ENCODE data around the gene ZMIZ1.
"Not testable (repeated sequence)": the region's sequence is repeated elsewhere in the genome, so short reads cannot be mapped to it uniquely, and the experiment has no call there.

The ZMIZ1 gene

DNA sequence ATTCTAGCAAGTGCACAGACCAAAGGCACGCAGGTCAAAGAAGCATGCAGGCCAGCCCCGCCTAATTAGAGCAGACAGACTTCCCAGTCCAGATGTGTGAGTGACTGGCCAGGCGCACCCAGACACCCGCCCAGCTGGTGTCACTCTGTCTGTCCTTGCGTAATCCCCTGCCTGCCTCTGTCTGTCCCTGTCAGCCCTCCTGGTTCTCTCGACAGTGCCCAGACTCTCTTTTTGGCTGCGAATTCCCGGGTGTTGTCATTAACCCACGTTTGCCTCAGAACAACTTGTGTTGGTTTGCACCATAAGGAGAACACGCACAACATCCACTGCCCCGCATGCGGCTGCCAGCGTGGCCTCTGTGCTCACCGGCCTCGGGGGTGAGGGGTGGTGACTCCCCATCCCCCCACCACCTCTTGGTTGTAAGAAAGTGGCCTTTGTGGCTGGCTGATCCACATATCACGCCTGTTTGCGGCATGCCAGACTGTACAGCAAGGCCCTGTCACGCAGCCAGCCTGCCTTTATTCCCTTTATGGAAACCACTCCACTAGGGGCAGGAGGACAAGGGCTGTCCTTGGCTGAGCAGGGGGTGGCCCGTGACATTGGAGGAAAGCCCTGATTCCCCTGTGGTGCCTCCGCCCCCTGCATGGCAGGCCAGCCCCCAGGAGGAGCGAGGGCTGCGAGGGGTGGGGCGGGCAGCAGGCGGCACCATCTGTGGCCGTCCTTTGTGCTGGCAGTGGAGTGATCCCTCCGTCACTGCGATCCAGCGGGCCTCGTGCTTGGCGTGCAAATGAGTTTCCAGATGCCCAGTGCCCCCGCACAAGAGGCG is 205.7 kb downstream of the ZMIZ1 start:
- DNase-seq, result no peak

DNA sequence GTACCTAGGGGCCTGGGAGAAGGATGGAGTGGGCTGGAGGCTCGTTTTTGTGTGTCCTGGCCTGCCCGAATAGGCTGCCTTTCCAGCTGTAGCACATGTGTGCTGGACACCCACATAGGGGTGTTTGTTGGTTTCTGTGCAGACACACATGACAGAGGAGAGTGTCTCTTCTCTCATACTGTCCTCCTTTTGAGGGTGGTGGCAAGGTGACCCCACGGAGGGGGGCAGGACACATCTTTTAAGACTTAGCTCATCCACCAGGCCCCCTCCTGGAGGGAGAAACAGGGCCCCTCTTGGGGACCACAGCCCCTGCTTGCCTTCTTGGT is 206.3 kb downstream of the ZMIZ1 start:
- no peak for DNase-seq

DNA sequence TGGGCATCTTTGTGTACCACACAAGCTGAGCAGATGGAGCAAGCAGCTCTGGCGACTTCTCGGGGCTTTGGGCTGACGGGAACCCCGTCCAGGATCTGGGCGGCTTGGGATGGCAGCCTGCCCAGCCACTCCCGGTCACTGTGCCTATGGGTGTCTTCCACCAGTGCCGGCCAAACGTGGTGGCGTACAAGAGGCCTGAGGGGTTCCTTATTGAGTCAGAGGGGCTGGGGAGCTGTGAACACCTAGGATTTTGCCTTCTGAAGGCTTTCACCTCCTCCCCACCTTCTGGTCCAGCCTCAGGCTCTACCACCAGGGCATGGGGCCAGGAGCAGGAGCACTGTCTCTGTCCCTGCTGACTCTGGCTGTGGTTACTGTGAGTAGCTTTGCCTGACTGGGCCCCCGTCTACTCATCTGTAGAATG is 206.7 kb downstream of the ZMIZ1 start:
- no peak for DNase-seq

DNA sequence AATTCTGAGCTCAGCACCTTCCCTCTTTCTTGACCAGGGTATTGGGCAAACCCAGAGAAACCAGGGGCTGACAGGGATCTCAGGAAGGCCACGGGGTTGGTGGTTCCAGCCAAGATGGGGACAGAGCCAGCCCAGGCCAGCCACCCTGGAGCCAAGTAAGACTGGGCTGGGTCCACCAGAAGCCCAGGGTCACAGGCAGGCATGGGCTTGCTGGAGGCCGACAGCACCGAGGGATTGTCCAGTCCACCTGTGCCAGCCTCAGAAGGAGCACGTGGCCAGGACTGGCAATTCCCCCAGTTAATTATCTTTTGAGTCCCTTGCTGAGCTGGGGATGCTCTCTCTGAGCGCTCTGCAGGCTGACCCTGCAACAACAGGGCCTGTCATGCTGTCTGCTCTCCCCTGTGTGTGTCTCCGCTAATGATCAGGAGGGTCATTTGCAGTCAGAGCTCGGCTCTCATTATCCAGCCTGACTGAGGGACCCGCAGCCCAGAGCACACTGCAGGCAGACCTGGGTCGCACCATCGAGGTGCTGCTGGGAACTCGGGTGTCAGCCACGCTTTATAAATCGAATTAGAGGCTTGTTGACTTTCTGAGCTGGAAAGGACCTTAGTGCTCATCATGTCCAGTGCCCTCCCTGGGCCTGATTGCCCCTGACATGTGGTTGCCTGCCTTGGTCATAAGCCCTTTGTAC is 209.0 kb downstream of the ZMIZ1 start:
- no peak for DNase-seq

DNA sequence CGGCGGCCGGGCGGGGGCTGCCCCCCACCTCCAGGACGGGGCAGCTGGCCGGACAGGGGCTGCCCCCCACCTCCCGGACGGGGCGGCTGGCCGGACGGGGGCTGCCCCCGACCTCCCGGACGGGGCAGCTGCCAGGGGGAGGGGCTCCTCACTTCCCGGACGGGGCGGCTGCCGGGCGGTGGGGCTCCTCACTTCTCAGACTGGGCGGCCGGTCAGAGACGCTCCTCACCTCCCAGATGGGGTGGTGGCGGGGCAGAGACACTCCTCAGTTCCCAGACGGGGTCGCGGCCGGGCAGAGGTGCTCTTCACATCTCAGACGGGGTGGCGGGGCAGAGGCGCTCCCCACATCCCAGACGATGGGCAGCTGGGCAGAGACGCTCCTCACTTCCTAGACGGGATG is 210.3 kb downstream of the ZMIZ1 start:
- DNase-seq, result not testable (repeated sequence)

DNA sequence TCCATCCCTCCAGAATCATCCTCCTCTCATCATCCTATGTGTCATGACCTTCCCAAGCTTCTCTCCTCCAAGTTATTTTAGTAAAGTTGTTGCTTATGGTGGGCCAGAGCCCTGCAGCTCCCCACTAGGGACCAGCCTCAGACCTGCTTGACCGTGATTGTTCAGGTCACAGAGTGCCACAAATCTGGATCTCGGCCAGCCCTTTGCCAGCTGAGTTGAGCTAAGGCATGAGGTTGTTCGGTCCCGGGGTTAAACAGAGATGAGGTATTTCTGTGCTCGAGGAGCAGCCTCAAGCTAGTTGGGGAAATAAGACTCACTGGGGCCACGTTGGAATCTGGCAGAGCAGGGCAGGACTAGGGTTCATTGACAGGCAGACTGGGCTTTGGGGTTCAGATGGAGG is 212.2 kb downstream of the ZMIZ1 start:
- DNase-seq, result no peak

DNA sequence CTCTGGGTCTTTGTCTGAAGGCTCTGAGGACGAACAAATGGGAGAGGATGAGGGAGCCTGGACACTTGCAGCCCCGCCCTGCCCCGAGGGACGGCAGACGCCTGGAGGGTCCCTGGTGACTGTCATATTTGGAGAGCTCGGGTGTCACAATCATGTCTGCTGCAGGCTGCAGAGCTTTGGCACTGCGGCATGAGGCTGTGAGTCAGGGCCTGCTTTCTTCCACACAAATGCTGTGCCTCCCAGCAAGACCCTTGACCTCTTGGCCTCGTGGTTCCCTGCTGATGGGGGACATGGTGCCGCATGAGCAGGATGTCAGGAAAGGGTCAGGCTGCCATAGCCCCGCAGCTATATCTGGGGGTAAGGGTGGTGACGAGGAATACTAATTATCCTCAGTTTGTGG is 213.6 kb downstream of the ZMIZ1 start:
- no peak for DNase-seq

DNA sequence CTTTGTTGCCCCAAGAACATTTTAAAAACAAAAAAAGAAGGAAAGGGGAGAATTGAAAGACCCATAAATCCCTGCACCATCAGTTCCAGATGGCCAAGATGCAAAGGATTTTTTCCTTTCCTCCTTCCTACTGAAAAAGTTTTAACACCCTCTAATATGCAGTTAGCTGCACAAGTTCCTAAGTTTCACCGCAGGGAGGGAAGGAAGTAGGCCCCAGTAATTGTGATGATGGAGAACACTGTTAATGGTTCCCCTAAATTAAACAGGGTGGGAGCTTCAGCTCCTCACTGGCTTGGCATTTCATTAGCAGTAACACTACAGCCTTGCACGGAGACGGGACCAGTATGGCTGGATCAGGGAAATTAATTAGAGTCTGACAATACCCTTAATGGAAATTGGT is 214.8 kb downstream of the ZMIZ1 start:
- no peak for DNase-seq

DNA sequence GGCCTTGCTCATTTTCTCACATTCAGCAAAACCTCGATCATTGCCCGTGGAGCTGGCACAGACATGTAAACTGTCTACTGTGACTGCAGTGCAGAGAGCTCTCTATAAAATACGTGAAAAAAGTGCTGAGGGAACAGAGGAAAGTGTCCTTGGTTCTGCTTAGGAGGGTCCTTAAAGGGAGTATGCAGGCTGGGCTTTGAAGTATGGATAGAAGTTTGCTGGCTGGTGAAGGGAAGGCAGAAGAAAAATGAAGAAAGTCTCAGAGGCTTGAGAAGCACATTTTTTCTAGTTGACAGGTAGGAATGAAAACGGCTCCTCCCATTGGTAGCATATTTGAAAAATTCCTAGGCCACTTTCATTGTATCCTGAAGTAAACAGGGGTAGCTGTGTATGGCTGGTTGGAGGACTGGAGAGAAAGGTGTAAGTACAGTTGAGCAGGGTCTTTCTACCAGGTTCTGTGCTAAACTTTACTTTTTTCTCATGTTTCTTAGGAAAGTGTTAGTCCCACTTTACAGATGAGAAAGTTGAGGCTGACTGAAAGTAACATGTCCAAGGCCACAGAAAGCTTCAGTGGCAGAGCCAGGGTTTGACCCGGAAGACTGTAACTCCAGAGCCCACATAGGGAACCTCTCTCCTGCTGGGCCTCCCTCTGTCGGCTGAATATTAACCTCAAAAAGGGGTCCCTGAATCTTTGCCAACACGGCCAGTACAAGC is 215.5 kb downstream of the ZMIZ1 start:
- no peak for DNase-seq

DNA sequence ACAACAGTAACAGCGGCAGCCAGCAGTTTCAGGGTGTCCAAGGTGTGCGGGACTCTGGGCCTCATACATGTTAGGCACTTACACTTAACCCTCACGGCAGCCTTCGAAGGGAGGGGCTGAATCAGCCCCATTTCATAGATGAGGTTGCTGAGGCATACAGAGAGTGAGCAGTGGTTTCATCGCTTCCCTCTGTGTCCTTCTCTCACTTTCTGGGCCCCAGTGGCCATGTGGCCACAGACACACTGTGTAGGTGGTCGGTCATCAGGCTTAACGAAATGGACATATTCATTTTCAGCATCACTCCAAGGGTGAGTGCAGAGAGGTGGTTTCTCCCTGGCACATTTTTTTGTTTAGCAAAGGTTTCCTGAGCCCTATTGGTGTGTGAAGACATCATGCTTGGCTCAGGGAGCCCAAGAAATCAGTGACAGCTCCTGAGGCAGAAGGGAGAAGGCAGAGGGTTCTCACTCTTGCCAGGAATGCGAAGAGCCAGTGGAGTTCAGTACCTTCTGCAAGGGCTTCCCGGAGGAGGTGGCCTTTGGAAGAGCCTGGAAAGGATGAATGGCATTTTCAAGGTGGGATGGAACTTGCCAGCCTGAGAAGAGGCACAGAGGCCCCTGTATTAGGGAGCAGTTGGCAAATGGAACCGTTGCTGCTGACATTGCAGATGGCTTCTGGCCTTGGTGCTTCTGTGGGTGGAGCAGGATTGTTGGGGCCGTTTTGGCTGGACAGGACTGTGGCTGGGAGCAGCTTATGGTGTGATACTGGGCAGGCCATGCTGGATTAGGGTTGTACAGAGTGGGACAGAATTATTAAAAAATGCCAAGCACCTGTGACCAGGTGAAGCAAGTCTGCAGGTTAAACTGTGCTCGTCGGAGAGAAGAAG is 216.8 kb downstream of the ZMIZ1 start:
- no peak for DNase-seq

DNA sequence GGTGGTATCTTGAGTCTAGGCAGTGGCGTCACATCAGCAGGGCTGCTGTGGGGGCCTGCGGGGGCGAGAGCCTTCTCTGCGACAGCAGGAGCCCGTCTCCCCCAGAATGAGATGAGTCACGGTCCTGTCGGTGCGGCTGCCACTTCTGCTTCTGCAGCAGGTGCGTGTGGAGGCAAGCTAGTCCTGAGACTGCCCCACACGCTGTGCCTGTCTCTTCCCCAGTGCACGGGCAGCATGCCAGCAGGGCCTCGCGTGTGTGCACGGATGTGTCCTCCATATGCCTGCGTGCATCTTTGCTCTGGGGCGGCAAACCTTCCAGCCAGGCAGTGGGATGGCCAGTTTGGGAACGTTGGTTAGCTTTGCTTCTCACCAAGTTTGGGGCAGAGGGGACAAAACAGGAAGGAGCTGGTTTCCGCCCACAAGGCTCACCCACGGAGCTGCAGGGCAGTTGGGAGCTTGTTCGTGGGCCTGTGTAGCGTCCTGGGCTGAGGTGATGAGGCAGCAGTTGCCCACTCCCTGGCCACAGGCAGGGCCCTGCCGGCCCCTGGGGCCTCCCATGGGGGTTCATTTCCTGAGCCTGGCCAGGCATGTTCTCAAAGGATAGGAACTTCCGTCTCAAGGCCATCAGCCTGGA is 217.7 kb downstream of the ZMIZ1 start:
- no peak for DNase-seq

DNA sequence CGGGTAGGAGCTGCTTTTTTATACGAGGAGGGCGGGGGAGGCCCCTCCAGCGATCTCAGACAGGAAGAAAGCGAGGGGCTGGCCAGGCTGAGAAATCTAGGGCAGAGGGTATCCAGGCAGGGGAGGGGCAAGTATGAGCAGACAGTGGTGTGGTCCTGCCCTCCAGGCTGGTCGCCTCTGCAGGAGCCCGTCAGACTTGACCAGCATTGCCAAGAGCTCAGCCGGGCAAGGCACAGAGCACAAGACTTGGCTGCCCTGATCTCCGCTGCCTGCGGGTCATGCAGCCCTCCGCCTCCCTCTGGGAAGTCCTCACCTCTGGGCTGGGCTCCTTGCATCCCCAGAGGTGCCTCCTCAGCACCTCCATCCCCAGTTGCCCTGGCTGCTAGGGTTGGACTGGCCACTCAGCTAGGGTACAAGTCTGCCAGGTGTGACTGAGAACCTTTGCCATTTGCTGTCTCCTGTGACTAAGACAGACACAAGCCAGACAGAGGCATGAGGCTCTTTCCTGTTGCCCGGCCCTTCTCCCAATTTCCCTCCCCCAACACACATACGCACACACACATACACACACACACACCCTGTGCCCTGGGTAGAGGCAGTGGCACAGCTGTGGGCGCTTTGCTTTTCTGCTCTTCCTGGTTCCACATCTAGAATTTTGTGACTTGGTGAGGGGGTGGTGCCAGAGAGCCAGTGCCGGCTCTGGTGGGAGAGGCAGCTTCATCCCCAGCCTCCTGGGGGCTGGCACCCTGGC is 219.4 kb downstream of the ZMIZ1 start:
- DNase-seq, result no peak

DNA sequence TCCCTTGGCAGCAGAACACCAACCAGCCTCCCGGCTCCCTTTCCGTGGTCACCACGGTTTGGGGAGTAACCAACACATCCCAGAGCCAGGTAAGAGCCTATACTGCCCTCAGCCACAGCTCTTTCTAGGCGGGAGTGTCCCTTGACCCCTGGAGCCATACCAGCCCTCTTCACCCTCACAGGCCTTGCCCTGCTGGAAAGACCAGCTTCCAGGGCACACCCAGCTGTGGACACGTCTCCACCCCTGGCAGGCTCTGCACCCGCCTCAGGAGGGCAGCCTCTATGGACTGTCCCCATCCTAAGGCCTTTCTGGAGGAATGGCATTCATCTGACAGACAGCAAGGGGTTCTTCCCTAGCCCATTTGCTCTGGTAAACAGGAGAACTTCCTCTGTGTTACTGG is 221.0 kb downstream of the ZMIZ1 start:
- DNase-seq, result no peak

DNA sequence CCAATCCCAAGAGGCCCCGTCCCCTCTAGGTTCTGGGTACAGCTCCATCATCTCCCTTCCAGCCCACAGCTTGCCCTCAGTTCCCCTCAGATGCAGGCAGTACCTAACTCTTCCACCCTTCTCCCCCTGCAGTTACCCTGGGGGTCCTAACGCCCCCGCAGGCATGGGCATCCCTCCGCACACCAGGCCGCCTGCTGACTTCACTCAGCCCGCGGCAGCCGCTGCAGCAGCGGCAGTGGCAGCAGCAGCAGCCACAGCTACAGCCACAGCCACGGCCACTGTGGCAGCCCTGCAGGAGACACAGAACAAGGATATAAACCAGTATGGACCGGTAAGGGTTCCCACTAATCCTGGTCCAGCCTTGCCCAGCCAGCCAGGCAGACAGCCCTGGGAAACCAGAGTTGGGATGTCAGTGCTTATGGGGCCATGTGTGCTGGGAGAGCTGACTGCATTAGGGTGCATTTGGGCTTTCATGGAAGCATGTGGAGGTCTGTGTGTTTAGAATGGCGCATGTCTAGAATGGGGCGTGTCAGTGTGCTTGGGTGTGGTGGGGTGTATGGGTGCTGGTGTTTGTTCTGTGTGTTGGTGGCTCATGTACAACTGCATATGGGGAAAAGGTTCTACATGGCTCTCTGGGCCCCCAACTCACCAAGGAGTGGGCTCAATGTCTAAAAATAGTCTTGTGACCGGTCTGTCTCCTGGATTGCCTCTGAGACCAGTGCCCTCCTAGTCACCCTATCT is 223.4 kb downstream of the ZMIZ1 start:
- no peak for DNase-seq

DNA sequence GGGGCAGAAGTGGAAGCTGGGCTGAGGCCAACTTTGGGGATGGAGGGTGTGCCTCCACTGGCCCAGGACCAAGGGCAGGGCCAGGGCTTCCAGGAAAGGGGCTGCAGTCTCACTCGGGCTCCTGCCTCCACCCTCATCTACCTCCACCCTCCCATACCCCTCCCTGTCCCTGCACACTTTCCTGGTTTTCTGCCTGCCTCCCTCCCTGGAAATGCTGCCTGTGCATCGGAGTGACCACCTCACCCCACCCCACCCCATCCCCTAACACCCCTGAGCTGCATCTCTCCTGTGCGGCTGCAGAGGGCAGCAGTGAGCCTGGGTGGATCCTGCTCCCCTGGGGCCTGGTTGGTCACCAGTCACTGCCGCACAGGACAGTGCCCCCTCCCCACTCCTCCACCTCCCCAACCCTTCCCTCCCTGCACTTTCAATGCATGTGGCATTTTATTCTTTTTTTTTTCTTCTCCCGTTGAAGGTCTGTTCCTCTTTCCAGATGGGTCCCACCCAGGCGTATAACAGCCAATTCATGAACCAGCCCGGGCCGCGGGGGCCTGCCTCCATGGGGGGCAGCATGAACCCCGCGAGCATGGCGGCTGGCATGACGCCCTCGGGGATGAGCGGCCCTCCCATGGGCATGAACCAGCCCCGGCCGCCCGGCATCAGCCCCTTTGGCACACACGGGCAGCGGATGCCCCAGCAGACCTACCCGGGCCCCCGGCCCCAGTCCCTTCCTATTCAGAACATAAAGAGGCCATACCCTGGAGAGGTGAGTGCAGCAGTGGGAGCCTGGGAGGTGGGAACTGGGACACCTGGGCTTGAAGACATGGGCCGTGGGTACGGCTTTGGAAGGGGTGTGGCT is 224.4 kb downstream of the ZMIZ1 start:
- DNase-seq, result peak in 1 of 2 experiments; percentile 0

DNA sequence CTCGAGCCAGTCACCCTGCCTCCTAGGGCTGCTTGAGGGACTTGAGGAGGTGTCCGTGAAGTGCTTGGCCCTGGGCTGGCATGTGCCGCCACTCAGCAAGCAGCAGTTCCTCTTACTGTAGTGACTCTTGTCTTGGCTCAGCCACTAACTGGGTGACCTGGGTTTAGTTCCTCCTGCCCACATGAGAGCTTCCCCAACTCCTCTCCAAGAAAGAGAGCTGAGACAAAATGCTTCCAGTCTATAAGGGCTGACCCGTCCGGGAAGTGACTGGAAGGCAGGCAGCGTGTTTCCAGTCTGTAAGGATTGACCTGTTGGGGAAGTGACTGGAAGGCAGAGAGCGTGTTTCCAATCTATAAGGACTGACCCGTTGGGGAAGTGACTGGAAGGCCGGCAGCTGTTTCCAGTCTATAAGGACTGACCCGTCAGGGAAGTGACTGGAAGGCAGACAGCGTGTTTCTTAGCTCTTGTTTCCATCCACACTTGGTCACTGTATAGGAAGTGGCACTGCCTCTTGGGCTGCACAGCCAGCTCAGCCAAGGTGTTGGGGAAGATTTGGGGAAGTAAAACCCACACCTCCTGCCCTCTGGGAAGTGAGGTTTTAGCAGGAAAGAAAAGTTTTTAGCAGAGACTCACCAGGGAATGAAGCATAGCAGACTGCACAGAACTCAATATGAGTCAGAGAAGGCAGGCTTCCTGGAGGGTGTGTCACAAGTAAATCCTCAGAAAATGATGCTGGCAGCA is 225.2 kb downstream of the ZMIZ1 start:
- no peak for DNase-seq

DNA sequence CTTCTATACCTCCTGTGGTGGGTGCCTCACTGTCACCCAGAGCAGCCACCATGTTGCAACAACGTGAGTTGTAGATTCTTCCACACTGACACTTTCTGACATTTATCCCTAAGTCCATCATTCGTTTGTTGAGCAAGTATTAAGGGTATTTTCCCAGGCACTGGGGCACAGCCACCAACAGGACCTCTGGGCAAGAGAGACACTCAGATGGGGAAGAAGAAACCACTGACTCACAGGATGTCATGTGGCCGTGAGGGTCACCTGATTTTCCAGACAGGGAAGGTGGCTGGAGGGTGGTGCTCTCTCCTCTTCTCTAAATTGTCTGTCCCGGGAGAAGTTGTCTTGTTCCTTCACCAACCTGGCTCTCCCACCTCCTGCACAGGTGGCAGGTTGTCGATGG is 226.8 kb downstream of the ZMIZ1 start:
- no peak for DNase-seq

DNA sequence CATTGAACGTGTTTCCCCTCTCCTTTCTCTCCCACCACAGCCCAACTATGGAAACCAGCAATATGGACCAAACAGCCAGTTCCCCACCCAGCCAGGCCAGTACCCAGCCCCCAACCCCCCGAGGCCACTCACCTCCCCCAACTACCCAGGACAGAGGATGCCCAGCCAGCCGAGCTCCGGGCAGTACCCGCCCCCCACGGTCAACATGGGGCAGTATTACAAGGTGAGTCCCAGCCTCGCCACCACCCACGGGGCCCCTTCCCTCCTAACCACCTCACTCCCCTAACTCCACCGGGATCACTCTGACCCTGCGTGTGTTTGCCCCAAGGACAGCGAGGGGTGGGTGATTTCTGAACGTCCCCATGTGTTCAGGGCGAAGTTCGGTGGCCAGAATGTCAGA is 227.7 kb downstream of the ZMIZ1 start:
- no peak for DNase-seq
